SKM-1 (cell line): ENCODE data around the gene BCL2L12.

Experiments used
- DNase-seq: peaks from one replicate; lab custom pipeline; 2025; ENCODE audit not compliant: unreplicated experiment; lab: John Stamatoyannopoulos, UW

The BCL2L12 gene

GRCh38 chr19:49662011-49662410, 3.7 kb upstream of the BCL2L12 start:
- DNase-seq, result no peak

- no peak for DNase-seq
These were observed 2.5 kb upstream of the BCL2L12 start for GRCh38 chr19:49663224-49663623.

GRCh38 chr19:49664171-49665035, 1.3 kb upstream of the BCL2L12 start:
- no peak for DNase-seq

- DNase-seq, result no peak
These were observed 740 bp upstream of the BCL2L12 start for GRCh38 chr19:49665036-49665350.

GRCh38 chr19:49666120-49666444, 349 bp downstream of the BCL2L12 start:
- DNase-seq, result no peak

GRCh38 chr19:49667473-49667872, 1.7 kb downstream of the BCL2L12 start:
- no peak for DNase-seq

GRCh38 chr19:49669516-49669915, 3.8 kb downstream of the BCL2L12 start:
- DNase-seq, result no peak

GRCh38 chr19:49672131-49672919, 6.6 kb downstream of the BCL2L12 start:
- peak; percentile 15 for DNase-seq

GRCh38 chr19:49676136-49676783, 10.5 kb downstream of the BCL2L12 start:
- DNase-seq, result no peak

GRCh38 chr19:49676784-49677230, 11.1 kb downstream of the BCL2L12 start:
- peak; percentile 87 for DNase-seq

GRCh38 chr19:49677231-49677900, 11.6 kb downstream of the BCL2L12 start, which contains the start of gene PRMT1:
TSS of gene PRMT1 (plus strand) at chr19:49677271. CDS start at chr19:49677281, 10 bp downstream.
- DNase-seq, result no peak

- no peak for DNase-seq
These were observed 12.4 kb downstream of the BCL2L12 start for GRCh38 chr19:49677901-49678674.

GRCh38 chr19:49678985-49679770, 13.4 kb downstream of the BCL2L12 start:
- DNase-seq, result no peak

GRCh38 chr19:49679771-49680413, 14.2 kb downstream of the BCL2L12 start:
- DNase-seq, result no peak

- DNase-seq, result no peak
These were observed 15.0 kb downstream of the BCL2L12 start for GRCh38 chr19:49680421-49681351.

- no peak for DNase-seq
These were observed 16.1 kb downstream of the BCL2L12 start for GRCh38 chr19:49681830-49682229.

GRCh38 chr19:49682274-49682673, 16.5 kb downstream of the BCL2L12 start:
- no peak for DNase-seq

GRCh38 chr19:49683814-49684250, 18.1 kb downstream of the BCL2L12 start:
- DNase-seq, result no peak
